ENCODE measurements around the gene MED12L. TPM values are rescaled to one million over a fixed set of nuclear protein-coding genes. Genes with fewer than 3 reads are reported as not detected.

MED12L gene
- total RNA-seq, 1 experiment from 2014 or later = 6.4 TPM

- no peaks in the 10 kb centered on the region for H3K4me1 ChIP-seq (ENCODE audit: control insufficient read depth in 1 of 2, insufficient read depth in 2 of 2, low read length in 2 of 2)
- ChIA-PET CTCF (no interaction called here), POLR2A (interaction anchor here (0.6 kb wide), 1 partner anchor 100 kb away, joined by 4 read pairs; no protein-coding TSS in a partner anchor)
Measured at GRCh38 chr3:151196434-151196833, 111.0 kb downstream of the MED12L start.

GRCh38 chr3:151197228-151197627 lies 111.8 kb downstream of the MED12L start:
- Histone ChIP-seq H3K27me3 (ENCODE audit: insufficient read depth, low read length) (no peaks in the 10 kb centered on the region), H2AFZ (ENCODE audit: low read depth, low read length, poor library complexity, severe bottlenecking) (no peak overlapping the region), H3K9ac (ENCODE audit: low read length) (no peak overlapping the region), H3K9me2 (ENCODE audit: insufficient read depth) (0 out of 2 replicates have a peak, but pooled peaks cover 3% of the 10 kb centered on the region), H3K79me2 (ENCODE audit: insufficient read depth, low read length) (no peaks in the 10 kb centered on the region), H3K36me3 (ENCODE audit: control insufficient read depth in 1 of 2, insufficient read depth in 2 of 2, low read length in 2 of 2) (no peaks in the 10 kb centered on the region), H3K9me3 (ENCODE audit: control insufficient read depth in 1 of 2, insufficient read depth in 1 of 2, low read depth in 1 of 2, low read length in 2 of 2) (no peaks in the 10 kb centered on the region), H3K4me1 (ENCODE audit: control insufficient read depth in 1 of 2, insufficient read depth in 2 of 2, low read length in 2 of 2) (no peaks in the 10 kb centered on the region), H3K4me3 (replicated peaks in 1 of 2; ENCODE audit: low read depth in 1 of 2, low read length in 2 of 2) (no peak overlapping the region), H4K20me1 (ENCODE audit: insufficient read depth) (no peaks in the 10 kb centered on the region), H3K4me2 (ENCODE audit: low read length) (no peak overlapping the region), H3K27ac (ENCODE audit: low read depth, low read length) (no peak overlapping the region)
- ChIA-PET CTCF (no interaction called here), RAD21 (ENCODE audit: low non-redundant PET in 1 of 2, low total read pairs in 2 of 2, uncharacterized antibody in 2 of 2, unreplicated experiment in 2 of 2) (no interaction called here), POLR2A (no interaction called here)
- no peak for DNase-seq (ENCODE audit: low read depth, low spot score)
- ATAC-seq = no peak
- BruUV-seq (replicated peaks) = no TSS peak
- intact Hi-C loops (cut with micrococcal nuclease) = no loop called here
- TF ChIP-seq ZFX (IDR thresholded peaks at IDR 0.05) (no peak), CTCF (IDR thresholded peaks at IDR 0.05 in 2 of 3, conservative IDR thresholded peaks at IDR 0.05 in 1 of 3; ENCODE audit: borderline replicate concordance in 1 of 3, insufficient read depth in 1 of 3, low read depth in 2 of 3, low read length in 2 of 3) (no peak), CBX3 (IDR thresholded peaks at IDR 0.05; ENCODE audit: low read depth) (no peak), JUND (IDR thresholded peaks at IDR 0.05) (no peak), POLR2A (IDR thresholded peaks at IDR 0.05; ENCODE audit: borderline replicate concordance, extremely low read depth, insufficient read depth, insufficient read length) (no peak), REST (IDR thresholded peaks at IDR 0.05; ENCODE audit: low read depth) (no peak), SIN3A (IDR thresholded peaks at IDR 0.05; ENCODE audit: low read depth) (no peak)

More at GRCh38 chr3:151196434-151196833, 111.0 kb downstream of the MED12L start:
- intact Hi-C loops (cut with micrococcal nuclease) = no loop called here
- H3K9me3 ChIP-seq (ENCODE audit: control insufficient read depth in 1 of 2, insufficient read depth in 1 of 2, low read depth in 1 of 2, low read length in 2 of 2) = no peaks in the 10 kb centered on the region
- H3K4me3 ChIP-seq (replicated peaks in 1 of 2; ENCODE audit: low read depth in 1 of 2, low read length in 2 of 2) = no peak overlapping the region
- BruUV-seq (replicated peaks) = no TSS peak
- H4K20me1 ChIP-seq (ENCODE audit: insufficient read depth) = no peaks in the 10 kb centered on the region
- DNase-seq (ENCODE audit: low read depth, low spot score) (no peak), ATAC-seq (no peak)
- no peaks in the 10 kb centered on the region for H3K79me2 ChIP-seq (ENCODE audit: insufficient read depth, low read length)
- H3K9me2 ChIP-seq (ENCODE audit: insufficient read depth) = 0 out of 2 replicates have a peak, but pooled peaks cover 3% of the 10 kb centered on the region
- no peak overlapping the region for H3K27ac ChIP-seq (ENCODE audit: low read depth, low read length)
- H3K27me3 ChIP-seq (ENCODE audit: insufficient read depth, low read length) = no peaks in the 10 kb centered on the region
- no peak overlapping the region for H3K9ac ChIP-seq (ENCODE audit: low read length)
- RAD21 ChIA-PET (ENCODE audit: low non-redundant PET in 1 of 2, low total read pairs in 2 of 2, uncharacterized antibody in 2 of 2, unreplicated experiment in 2 of 2) = no interaction called here
- TF ChIP-seq ATF3 (IDR thresholded peaks at IDR 0.05) (no peak), SIN3A (IDR thresholded peaks at IDR 0.05; ENCODE audit: low read depth) (no peak), ZBTB33 (IDR thresholded peaks at IDR 0.05; ENCODE audit: extremely low read depth, insufficient replicate concordance, low read length) (no peak), CBX3 (IDR thresholded peaks at IDR 0.05; ENCODE audit: low read depth) (no peak)
- H3K36me3 ChIP-seq (ENCODE audit: control insufficient read depth in 1 of 2, insufficient read depth in 2 of 2, low read length in 2 of 2) = no peaks in the 10 kb centered on the region
- H3K4me2 ChIP-seq (ENCODE audit: low read length) = no peak overlapping the region
- H2AFZ ChIP-seq (ENCODE audit: low read depth, low read length, poor library complexity, severe bottlenecking) = no peak overlapping the region
